H1 (cell line): Measurements from ENCODE around the gene ACTR1A. TPM values are rescaled to one million over a fixed set of nuclear protein-coding genes. Genes with fewer than 3 reads are reported as not detected.

Source experiments
- KDM1A ChIP-seq: fragments of 200-600, 300-600 bp; sonication (generic); IDR thresholded peaks from 2 replicates; pipeline ENCODE4 v1.7.1; 2016; ENCODE audit warnings: mild to moderate bottlenecking, low read length, borderline replicate concordance
- KDM4A ChIP-seq: IDR thresholded peaks from one replicate; pipeline ENCODE4 v1.7.1; 2012; ENCODE audit warnings: low read depth, mild to moderate bottlenecking, moderate library complexity, low read length, inconsistent platforms; ENCODE audit not compliant: severe bottlenecking
- RNF2 ChIP-seq: fragments of 200-900, 300-1000 bp; sonication (generic); IDR thresholded peaks from 2 replicates; pipeline ENCODE4 v1.7.1; 2016; ENCODE audit warnings: borderline replicate concordance, low read depth, mild to moderate bottlenecking, antibody characterized with exemption, low read length; ENCODE audit not compliant: poor library complexity, severe bottlenecking; ENCODE audit errors: missing control alignments
- SAP30 ChIP-seq: fragments of 300-600 bp; sonication (generic); IDR thresholded peaks from 2 replicates; pipeline ENCODE4 v1.7.1; 2012; ENCODE audit warnings: low read length, moderate library complexity, mild to moderate bottlenecking, inconsistent platforms; ENCODE audit not compliant: insufficient read depth, insufficient replicate concordance
- SUZ12 ChIP-seq: fragments of 200-600 bp; sonication (generic); IDR thresholded peaks from 2 replicates; pipeline ENCODE4 v1.6.1; 2012; ENCODE audit warnings: mild to moderate bottlenecking, inconsistent platforms, low read length, moderate library complexity, mixed read lengths
- polyA plus RNA-seq, 7 experiments: library from polyadenylated mRNA; depleted of rRNA in 3 of 7; stranded (reverse) in 5 of 7; unstranded in 2 of 7; fragments of >200 nt in 5 of 7; fragments of 200-250 nt in 2 of 7; gene quantifications; 1 replicate in 5 of 7; 2 replicates in 1 of 7; 4 replicates in 1 of 7; pipeline versions ENCODE4 v1.2.1 to v1.2.3, GENCODE V29; 2011 to 2013; ENCODE audit warnings: missing spikeins in 2 of 7, mixed read lengths in 2 of 7
- total RNA-seq: library from RNA; stranded (reverse); fragmentation: NEBNext Ultra II Directional; extraction: Animal tissue kit (Norgen Biotek cat#: 25700); gene quantifications from 2 replicates; pipeline ENCODE4 v1.2.1, GENCODE V29; 2021
- TF ChIP-seq, protein P1 (sequence below): fragments of 300-600 bp; sonication (generic); IDR thresholded peaks from 2 replicates; pipeline ENCODE4 v1.7.1; 2012; ENCODE audit warnings: low read length, moderate library complexity, mild to moderate bottlenecking, inconsistent platforms; ENCODE audit not compliant: insufficient replicate concordance
- TF ChIP-seq, protein P2 (sequence below): IDR thresholded peaks from 2 replicates; pipeline ENCODE4 v1.6.1; 2012; ENCODE audit warnings: low read length, inconsistent platforms
- TF ChIP-seq, protein P3 (sequence below): IDR thresholded peaks from 2 replicates; pipeline ENCODE4 v1.6.1; 2012; ENCODE audit warnings: inconsistent platforms

Gene ACTR1A
- total and polyA plus RNA-seq, 2 of the 8 experiments (the other 6 are each of a cell fraction or from before 2014, with no cell fraction given), result 78.6 to 86.3 TPM

DNA sequence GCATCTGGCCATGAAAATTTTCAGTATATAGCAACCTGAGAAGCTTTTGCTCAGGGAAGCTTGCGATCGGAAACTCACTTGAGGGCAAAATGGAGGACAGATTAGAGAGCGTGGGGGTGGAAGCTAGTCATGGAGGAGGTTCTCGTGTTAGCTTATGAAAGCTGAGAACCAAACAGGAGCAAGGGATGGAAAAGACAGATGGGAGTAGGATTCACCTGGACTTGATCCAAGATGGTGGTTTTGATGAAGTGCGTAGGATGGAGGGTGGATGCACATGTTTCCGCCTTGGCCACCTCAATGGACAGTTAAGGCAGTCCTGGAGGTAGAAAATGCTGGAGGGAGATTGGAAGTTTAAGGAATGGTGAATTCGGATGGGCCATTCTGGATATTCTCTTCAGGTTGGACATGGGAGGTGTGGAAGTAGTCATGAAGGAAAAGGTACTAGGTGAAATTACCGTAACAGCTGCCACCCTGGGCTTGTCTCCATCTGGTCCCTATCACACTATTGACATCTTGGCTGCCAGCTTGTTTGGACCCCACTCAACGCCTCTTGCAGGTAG is 44.8 kb downstream of the ACTR1A start (continued):
- TF ChIP-seq, protein P1, sequence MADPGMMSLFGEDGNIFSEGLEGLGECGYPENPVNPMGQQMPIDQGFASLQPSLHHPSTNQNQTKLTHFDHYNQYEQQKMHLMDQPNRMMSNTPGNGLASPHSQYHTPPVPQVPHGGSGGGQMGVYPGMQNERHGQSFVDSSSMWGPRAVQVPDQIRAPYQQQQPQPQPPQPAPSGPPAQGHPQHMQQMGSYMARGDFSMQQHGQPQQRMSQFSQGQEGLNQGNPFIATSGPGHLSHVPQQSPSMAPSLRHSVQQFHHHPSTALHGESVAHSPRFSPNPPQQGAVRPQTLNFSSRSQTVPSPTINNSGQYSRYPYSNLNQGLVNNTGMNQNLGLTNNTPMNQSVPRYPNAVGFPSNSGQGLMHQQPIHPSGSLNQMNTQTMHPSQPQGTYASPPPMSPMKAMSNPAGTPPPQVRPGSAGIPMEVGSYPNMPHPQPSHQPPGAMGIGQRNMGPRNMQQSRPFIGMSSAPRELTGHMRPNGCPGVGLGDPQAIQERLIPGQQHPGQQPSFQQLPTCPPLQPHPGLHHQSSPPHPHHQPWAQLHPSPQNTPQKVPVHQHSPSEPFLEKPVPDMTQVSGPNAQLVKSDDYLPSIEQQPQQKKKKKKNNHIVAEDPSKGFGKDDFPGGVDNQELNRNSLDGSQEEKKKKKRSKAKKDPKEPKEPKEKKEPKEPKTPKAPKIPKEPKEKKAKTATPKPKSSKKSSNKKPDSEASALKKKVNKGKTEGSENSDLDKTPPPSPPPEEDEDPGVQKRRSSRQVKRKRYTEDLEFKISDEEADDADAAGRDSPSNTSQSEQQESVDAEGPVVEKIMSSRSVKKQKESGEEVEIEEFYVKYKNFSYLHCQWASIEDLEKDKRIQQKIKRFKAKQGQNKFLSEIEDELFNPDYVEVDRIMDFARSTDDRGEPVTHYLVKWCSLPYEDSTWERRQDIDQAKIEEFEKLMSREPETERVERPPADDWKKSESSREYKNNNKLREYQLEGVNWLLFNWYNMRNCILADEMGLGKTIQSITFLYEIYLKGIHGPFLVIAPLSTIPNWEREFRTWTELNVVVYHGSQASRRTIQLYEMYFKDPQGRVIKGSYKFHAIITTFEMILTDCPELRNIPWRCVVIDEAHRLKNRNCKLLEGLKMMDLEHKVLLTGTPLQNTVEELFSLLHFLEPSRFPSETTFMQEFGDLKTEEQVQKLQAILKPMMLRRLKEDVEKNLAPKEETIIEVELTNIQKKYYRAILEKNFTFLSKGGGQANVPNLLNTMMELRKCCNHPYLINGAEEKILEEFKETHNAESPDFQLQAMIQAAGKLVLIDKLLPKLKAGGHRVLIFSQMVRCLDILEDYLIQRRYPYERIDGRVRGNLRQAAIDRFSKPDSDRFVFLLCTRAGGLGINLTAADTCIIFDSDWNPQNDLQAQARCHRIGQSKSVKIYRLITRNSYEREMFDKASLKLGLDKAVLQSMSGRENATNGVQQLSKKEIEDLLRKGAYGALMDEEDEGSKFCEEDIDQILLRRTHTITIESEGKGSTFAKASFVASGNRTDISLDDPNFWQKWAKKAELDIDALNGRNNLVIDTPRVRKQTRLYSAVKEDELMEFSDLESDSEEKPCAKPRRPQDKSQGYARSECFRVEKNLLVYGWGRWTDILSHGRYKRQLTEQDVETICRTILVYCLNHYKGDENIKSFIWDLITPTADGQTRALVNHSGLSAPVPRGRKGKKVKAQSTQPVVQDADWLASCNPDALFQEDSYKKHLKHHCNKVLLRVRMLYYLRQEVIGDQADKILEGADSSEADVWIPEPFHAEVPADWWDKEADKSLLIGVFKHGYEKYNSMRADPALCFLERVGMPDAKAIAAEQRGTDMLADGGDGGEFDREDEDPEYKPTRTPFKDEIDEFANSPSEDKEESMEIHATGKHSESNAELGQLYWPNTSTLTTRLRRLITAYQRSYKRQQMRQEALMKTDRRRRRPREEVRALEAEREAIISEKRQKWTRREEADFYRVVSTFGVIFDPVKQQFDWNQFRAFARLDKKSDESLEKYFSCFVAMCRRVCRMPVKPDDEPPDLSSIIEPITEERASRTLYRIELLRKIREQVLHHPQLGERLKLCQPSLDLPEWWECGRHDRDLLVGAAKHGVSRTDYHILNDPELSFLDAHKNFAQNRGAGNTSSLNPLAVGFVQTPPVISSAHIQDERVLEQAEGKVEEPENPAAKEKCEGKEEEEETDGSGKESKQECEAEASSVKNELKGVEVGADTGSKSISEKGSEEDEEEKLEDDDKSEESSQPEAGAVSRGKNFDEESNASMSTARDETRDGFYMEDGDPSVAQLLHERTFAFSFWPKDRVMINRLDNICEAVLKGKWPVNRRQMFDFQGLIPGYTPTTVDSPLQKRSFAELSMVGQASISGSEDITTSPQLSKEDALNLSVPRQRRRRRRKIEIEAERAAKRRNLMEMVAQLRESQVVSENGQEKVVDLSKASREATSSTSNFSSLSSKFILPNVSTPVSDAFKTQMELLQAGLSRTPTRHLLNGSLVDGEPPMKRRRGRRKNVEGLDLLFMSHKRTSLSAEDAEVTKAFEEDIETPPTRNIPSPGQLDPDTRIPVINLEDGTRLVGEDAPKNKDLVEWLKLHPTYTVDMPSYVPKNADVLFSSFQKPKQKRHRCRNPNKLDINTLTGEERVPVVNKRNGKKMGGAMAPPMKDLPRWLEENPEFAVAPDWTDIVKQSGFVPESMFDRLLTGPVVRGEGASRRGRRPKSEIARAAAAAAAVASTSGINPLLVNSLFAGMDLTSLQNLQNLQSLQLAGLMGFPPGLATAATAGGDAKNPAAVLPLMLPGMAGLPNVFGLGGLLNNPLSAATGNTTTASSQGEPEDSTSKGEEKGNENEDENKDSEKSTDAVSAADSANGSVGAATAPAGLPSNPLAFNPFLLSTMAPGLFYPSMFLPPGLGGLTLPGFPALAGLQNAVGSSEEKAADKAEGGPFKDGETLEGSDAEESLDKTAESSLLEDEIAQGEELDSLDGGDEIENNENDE, result no peak
- TF ChIP-seq, protein P2, sequence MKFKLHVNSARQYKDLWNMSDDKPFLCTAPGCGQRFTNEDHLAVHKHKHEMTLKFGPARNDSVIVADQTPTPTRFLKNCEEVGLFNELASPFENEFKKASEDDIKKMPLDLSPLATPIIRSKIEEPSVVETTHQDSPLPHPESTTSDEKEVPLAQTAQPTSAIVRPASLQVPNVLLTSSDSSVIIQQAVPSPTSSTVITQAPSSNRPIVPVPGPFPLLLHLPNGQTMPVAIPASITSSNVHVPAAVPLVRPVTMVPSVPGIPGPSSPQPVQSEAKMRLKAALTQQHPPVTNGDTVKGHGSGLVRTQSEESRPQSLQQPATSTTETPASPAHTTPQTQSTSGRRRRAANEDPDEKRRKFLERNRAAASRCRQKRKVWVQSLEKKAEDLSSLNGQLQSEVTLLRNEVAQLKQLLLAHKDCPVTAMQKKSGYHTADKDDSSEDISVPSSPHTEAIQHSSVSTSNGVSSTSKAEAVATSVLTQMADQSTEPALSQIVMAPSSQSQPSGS, result no peak
- no peak for TF ChIP-seq KDM1A
- TF ChIP-seq, protein P3, sequence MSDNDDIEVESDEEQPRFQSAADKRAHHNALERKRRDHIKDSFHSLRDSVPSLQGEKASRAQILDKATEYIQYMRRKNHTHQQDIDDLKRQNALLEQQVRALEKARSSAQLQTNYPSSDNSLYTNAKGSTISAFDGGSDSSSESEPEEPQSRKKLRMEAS, result no peak
- no peak for TF ChIP-seq SAP30
- no peak for TF ChIP-seq KDM4A
- TF ChIP-seq RNF2, result no peak
- no peak for TF ChIP-seq SUZ12
